HG03558 (cell line): ENCODE results near the gene WHRN.

ENCODE experiments used
- ATAC-seq: cut with Tn5 transposase; IDR thresholded peaks from one replicate; pipeline ENCODE4 v1.9.1; 2021; ENCODE audit warnings: moderate number of reproducible peaks; ENCODE audit not compliant: unreplicated experiment; ENCODE audit errors: extremely low read depth

WHRN gene

GRCh38 chr9:114427644-114428043, 77.6 kb downstream of the WHRN start:
- no peak for ATAC-seq

GRCh38 chr9:114426046-114426948, 79.0 kb downstream of the WHRN start:
- no peak for ATAC-seq

GRCh38 chr9:114425126-114425525, 80.1 kb downstream of the WHRN start:
- no peak for ATAC-seq

- ATAC-seq: no peak
Observed at GRCh38 chr9:114424126-114424525, 81.1 kb downstream of the WHRN start.

- no peak for ATAC-seq
Observed at GRCh38 chr9:114423181-114423580, 82.1 kb downstream of the WHRN start.

- ATAC-seq: no peak
Observed at GRCh38 chr9:114421147-114421546, 84.1 kb downstream of the WHRN start.

- ATAC-seq: no peak
Observed at GRCh38 chr9:114419796-114420195, 85.5 kb downstream of the WHRN start.

- no peak for ATAC-seq
Observed at GRCh38 chr9:114418053-114418452, 87.2 kb downstream of the WHRN start.

- ATAC-seq: no peak
Observed at GRCh38 chr9:114417511-114417910, 87.8 kb downstream of the WHRN start.

- ATAC-seq: no peak
Observed at GRCh38 chr9:114416906-114417305, 88.4 kb downstream of the WHRN start.

GRCh38 chr9:114416290-114416689, 89.0 kb downstream of the WHRN start:
- ATAC-seq: no peak

GRCh38 chr9:114414346-114414745, 90.9 kb downstream of the WHRN start:
- ATAC-seq: no peak

- no peak for ATAC-seq
Observed at GRCh38 chr9:114413861-114414301, 91.4 kb downstream of the WHRN start.

- no peak for ATAC-seq
Observed at GRCh38 chr9:114412048-114412683, 93.1 kb downstream of the WHRN start.

- no peak for ATAC-seq
Observed at GRCh38 chr9:114411452-114411851, 93.8 kb downstream of the WHRN start.

- no peak for ATAC-seq
Observed at GRCh38 chr9:114410910-114411309, 94.4 kb downstream of the WHRN start.

GRCh38 chr9:114409842-114410241, 95.4 kb downstream of the WHRN start:
- no peak for ATAC-seq

GRCh38 chr9:114409103-114409780, 96.0 kb downstream of the WHRN start:
- no peak for ATAC-seq

GRCh38 chr9:114408645-114409044, 96.6 kb downstream of the WHRN start:
- ATAC-seq: no peak

GRCh38 chr9:114407889-114408288, 97.4 kb downstream of the WHRN start:
- ATAC-seq: no peak

GRCh38 chr9:114406441-114406840, 98.8 kb downstream of the WHRN start:
- no peak for ATAC-seq
